Measurements from ENCODE around the gene DLG5. TPM values are rescaled to one million over a fixed set of nuclear protein-coding genes. Genes with fewer than 3 reads are reported as not detected.

Gene DLG5
- total and polyA plus RNA-seq, 2 donors (not counting 1 experiment from before 2014, with no cell fraction given): 0.51 to 0.54 TPM

GRCh38 chr10:77776487-77776886 lies 150.1 kb downstream of the DLG5 start:
- ATAC-seq (ENCODE audit: low read depth): no peak
- no peak for DNase-seq
- WGBS (ENCODE audit: insufficient coverage): 90% methylated on average over 2 of the region's 5 CpGs
- Histone ChIP-seq H3K36me3 (replicated peaks in 1 of 2; ENCODE audit: control extremely low read depth in 1 of 2, control insufficient read depth in 1 of 2, extremely low read depth in 1 of 2, insufficient read depth in 2 of 2, low read length in 1 of 2) (no peaks in the 10 kb centered on the region), H2AFZ (ENCODE audit: insufficient read depth, low read depth, low read length, poor library complexity, severe bottlenecking) (no peak overlapping the region), H3K9me3 (ENCODE audit: control extremely low read depth in 1 of 3, control insufficient read depth in 2 of 3, insufficient read depth in 1 of 3, low read length in 2 of 3) (peaks cover 2 to 24% (median 8%) of the 10 kb centered on the region in 3 donors), H3K27ac (ENCODE audit: low read length in 2 of 2) (no peak overlapping the region), H3K4me2 (replicated peaks; ENCODE audit: low read depth, low read length, poor library complexity, severe bottlenecking) (no peak overlapping the region), H3K79me2 (ENCODE audit: control insufficient read depth, insufficient read depth, low read length) (no peaks in the 10 kb centered on the region), H3K4me1 (ENCODE audit: control insufficient read depth in 2 of 2, insufficient read depth in 2 of 2, low read length in 2 of 2) (no peaks in the 10 kb centered on the region), H3K27me3 (replicated peaks in 1 of 4; ENCODE audit: control extremely low read depth in 1 of 4, control insufficient read depth in 3 of 4, insufficient read depth in 4 of 4, low read length in 3 of 4) (no peaks in the 10 kb centered on the region), H3K4me3 (ENCODE audit: control extremely low read depth in 1 of 5, extremely low read depth in 1 of 5, insufficient read depth in 1 of 5, low read depth in 2 of 5, low read length in 4 of 5) (no peak overlapping the region), H3K9ac (ENCODE audit: low read length) (no peak overlapping the region), H4K20me1 (ENCODE audit: control insufficient read depth, insufficient read depth, low read length, poor library complexity, severe bottlenecking) (no peaks in the 10 kb centered on the region)
- no peak overlapping the region for H3K27ac Mint-ChIP-seq
- H3K9me3 Mint-ChIP-seq (ENCODE audit: insufficient read depth): peaks cover 10% of the 10 kb centered on the region
- CTCF ChIA-PET: no interaction called here
- intact Hi-C loops (cut with micrococcal nuclease): no loop called here
- peaks cover 5% of the 10 kb centered on the region for H3K27me3 Mint-ChIP-seq
- TF ChIP-seq, protein P1, sequence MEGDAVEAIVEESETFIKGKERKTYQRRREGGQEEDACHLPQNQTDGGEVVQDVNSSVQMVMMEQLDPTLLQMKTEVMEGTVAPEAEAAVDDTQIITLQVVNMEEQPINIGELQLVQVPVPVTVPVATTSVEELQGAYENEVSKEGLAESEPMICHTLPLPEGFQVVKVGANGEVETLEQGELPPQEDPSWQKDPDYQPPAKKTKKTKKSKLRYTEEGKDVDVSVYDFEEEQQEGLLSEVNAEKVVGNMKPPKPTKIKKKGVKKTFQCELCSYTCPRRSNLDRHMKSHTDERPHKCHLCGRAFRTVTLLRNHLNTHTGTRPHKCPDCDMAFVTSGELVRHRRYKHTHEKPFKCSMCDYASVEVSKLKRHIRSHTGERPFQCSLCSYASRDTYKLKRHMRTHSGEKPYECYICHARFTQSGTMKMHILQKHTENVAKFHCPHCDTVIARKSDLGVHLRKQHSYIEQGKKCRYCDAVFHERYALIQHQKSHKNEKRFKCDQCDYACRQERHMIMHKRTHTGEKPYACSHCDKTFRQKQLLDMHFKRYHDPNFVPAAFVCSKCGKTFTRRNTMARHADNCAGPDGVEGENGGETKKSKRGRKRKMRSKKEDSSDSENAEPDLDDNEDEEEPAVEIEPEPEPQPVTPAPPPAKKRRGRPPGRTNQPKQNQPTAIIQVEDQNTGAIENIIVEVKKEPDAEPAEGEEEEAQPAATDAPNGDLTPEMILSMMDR (IDR thresholded peaks at IDR 0.05): no peak
- TF ChIP-seq EZH2 (IDR thresholded peaks at IDR 0.05; ENCODE audit: borderline replicate concordance, insufficient read depth, low read depth, low read length, poor library complexity, severe bottlenecking): no peak
- POLR2A ChIA-PET: no interaction called here
- H3K4me3 Mint-ChIP-seq: no peak overlapping the region
- H3K4me1 Mint-ChIP-seq: no peaks in the 10 kb centered on the region

DNA sequence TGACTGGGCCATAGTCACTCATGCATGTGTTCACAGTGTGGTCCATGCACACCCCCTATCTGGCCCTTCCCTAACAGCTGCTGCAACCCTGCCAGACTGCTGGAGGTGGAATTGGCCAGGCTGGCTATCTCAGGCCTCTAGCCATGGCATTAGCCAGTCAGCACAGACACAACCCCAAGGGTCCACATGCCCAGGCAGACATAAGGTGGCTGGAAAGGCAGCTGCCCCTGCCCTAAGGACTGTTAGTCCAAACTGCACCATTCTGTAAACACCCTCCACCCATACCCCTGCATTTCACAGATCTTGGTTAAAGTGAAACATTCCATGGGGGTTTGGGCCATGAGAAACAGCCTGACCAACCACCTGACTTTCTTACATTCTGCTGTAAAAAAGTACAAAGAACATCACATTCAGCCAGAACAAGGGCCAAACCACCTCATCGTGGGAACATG lies 151.6 kb downstream of the DLG5 start:
- no peak overlapping the region for H3K4me2 ChIP-seq (replicated peaks; ENCODE audit: low read depth, low read length, poor library complexity, severe bottlenecking)
- Mint-ChIP-seq H3K4me3 (no peak overlapping the region), H3K4me1 (no peaks in the 10 kb centered on the region), H3K27ac (no peak overlapping the region), H3K27me3 (peaks cover 5% of the 10 kb centered on the region), H3K9me3 (ENCODE audit: insufficient read depth) (peaks cover 10% of the 10 kb centered on the region)
- no peaks in the 10 kb centered on the region for H3K4me1 ChIP-seq (ENCODE audit: control insufficient read depth in 2 of 2, insufficient read depth in 2 of 2, low read length in 2 of 2)
- CTCF ChIA-PET: no interaction called here
- intact Hi-C loops (cut with micrococcal nuclease): no loop called here
- no peaks in the 10 kb centered on the region for H3K79me2 ChIP-seq (ENCODE audit: control insufficient read depth, insufficient read depth, low read length)
- H3K36me3 ChIP-seq (replicated peaks in 1 of 2; ENCODE audit: control extremely low read depth in 1 of 2, control insufficient read depth in 1 of 2, extremely low read depth in 1 of 2, insufficient read depth in 2 of 2, low read length in 1 of 2): no peaks in the 10 kb centered on the region
- H2AFZ ChIP-seq (ENCODE audit: insufficient read depth, low read depth, low read length, poor library complexity, severe bottlenecking): no peak overlapping the region
- H3K9me3 ChIP-seq (ENCODE audit: control extremely low read depth in 1 of 3, control insufficient read depth in 2 of 3, insufficient read depth in 1 of 3, low read length in 2 of 3): peaks cover 2 to 24% (median 8%) of the 10 kb centered on the region in 3 donors
- no peak overlapping the region for H3K27ac ChIP-seq (ENCODE audit: low read length in 2 of 2)
- no peaks in the 10 kb centered on the region for H4K20me1 ChIP-seq (ENCODE audit: control insufficient read depth, insufficient read depth, low read length, poor library complexity, severe bottlenecking)
- H3K4me3 ChIP-seq (ENCODE audit: control extremely low read depth in 1 of 5, extremely low read depth in 1 of 5, insufficient read depth in 1 of 5, low read depth in 2 of 5, low read length in 4 of 5): no peak overlapping the region
- ATAC-seq (ENCODE audit: low read depth) (no peak), DNase-seq (no peak)
- no peak overlapping the region for H3K9ac ChIP-seq (ENCODE audit: low read length)
- no peaks in the 10 kb centered on the region for H3K27me3 ChIP-seq (replicated peaks in 1 of 4; ENCODE audit: control extremely low read depth in 1 of 4, control insufficient read depth in 3 of 4, insufficient read depth in 4 of 4, low read length in 3 of 4)
- WGBS (ENCODE audit: insufficient coverage): 88% methylated on average over 1 of the region's 1 CpG
- no peak for TF ChIP-seq EZH2 (IDR thresholded peaks at IDR 0.05; ENCODE audit: borderline replicate concordance, insufficient read depth, low read depth, low read length, poor library complexity, severe bottlenecking)
- TF ChIP-seq, protein P1 (IDR thresholded peaks at IDR 0.05): no peak
- POLR2A ChIA-PET: no interaction called here
